ENCODE results near the gene CDC42EP2. TPM values are rescaled to one million over a fixed set of nuclear protein-coding genes. Genes with fewer than 3 reads are reported as not detected.

Gene CDC42EP2
- total RNA-seq, 2 donors from 2014 or later: 7.7 to 8.7 TPM

- Histone ChIP-seq H3K36me3 (peaks cover 16 to 24% of the 10 kb centered on the region in 2 donors), H3K27ac (no peak overlapping the region), H3K4me3 (no peak overlapping the region), H3K4me1 (replicated peaks) (peaks cover 4% of the 10 kb centered on the region), H3K9me3 (no peaks in the 10 kb centered on the region), H3K27me3 (replicated peaks; ENCODE audit: insufficient read depth) (no peaks in the 10 kb centered on the region)
- no peak for DNase-seq (ENCODE audit: low spot score)
- TF ChIP-seq POLR2A (IDR thresholded peaks at IDR 0.05) (no peak), POLR2AphosphoS5 (IDR thresholded peaks at IDR 0.05) (no peak)
- TF ChIP-seq, protein P1, sequence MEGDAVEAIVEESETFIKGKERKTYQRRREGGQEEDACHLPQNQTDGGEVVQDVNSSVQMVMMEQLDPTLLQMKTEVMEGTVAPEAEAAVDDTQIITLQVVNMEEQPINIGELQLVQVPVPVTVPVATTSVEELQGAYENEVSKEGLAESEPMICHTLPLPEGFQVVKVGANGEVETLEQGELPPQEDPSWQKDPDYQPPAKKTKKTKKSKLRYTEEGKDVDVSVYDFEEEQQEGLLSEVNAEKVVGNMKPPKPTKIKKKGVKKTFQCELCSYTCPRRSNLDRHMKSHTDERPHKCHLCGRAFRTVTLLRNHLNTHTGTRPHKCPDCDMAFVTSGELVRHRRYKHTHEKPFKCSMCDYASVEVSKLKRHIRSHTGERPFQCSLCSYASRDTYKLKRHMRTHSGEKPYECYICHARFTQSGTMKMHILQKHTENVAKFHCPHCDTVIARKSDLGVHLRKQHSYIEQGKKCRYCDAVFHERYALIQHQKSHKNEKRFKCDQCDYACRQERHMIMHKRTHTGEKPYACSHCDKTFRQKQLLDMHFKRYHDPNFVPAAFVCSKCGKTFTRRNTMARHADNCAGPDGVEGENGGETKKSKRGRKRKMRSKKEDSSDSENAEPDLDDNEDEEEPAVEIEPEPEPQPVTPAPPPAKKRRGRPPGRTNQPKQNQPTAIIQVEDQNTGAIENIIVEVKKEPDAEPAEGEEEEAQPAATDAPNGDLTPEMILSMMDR (IDR thresholded peaks at IDR 0.05): no peak
- 75% methylated on average over 7 of the region's 7 CpGs for WGBS
- intact Hi-C loops (cut with DNase I): no loop called here
Measured at GRCh38 chr11:65338676-65339075, 24.0 kb downstream of the CDC42EP2 start.

- peaks cover 4% of the 10 kb centered on the region for H3K4me1 ChIP-seq (replicated peaks)
- no peaks in the 10 kb centered on the region for H3K27me3 ChIP-seq (replicated peaks; ENCODE audit: insufficient read depth)
- 89% methylated on average over 11 of the region's 11 CpGs for WGBS
- no peak overlapping the region for H3K4me3 ChIP-seq
- no peak overlapping the region for H3K27ac ChIP-seq
- DNase-seq (ENCODE audit: low spot score): no peak
- no peak for TF ChIP-seq POLR2AphosphoS5 (IDR thresholded peaks at IDR 0.05)
- no peak for TF ChIP-seq POLR2A (IDR thresholded peaks at IDR 0.05)
- TF ChIP-seq, protein P1 (IDR thresholded peaks at IDR 0.05): no peak
- peaks cover 22 to 35% of the 10 kb centered on the region in 2 donors for H3K36me3 ChIP-seq
- H3K9me3 ChIP-seq: no peaks in the 10 kb centered on the region
- intact Hi-C loops (cut with DNase I): no loop called here
Measured at GRCh38 chr11:65340226-65340625, 25.6 kb downstream of the CDC42EP2 start.

DNA sequence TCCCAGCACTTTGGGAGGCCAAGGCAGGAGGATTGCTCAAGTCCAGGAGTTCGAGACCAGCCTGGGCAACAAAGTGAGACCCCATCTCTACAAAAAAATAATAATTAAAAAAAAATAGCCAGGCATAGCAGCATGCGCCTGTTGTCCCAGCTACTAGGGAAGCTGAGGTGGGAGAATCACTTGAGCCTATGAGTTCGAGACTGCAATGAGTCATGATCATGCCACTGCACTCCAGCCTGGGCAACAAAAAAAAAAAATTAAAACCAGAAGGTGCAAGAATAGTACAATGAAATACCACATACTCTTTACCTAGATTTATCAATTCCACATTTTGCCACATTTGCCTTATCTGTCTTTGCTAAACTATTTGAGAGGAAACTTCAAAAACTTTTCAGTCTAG is 27.2 kb downstream of the CDC42EP2 start:
- no peaks in the 10 kb centered on the region for H3K9me3 ChIP-seq
- DNase-seq (ENCODE audit: low spot score): no peak
- no peaks in the 10 kb centered on the region for H3K27me3 ChIP-seq (replicated peaks; ENCODE audit: insufficient read depth)
- no peak overlapping the region for H3K27ac ChIP-seq
- 94% methylated on average over 3 of the region's 3 CpGs for whole genome bisulfite sequencing
- intact Hi-C loops (cut with DNase I): no loop called here
- H3K4me1 ChIP-seq (replicated peaks): peaks cover 4% of the 10 kb centered on the region
- H3K36me3 ChIP-seq: peaks cover 35 to 37% of the 10 kb centered on the region in 2 donors
- H3K4me3 ChIP-seq: no peak overlapping the region
- TF ChIP-seq, protein P1 (IDR thresholded peaks at IDR 0.05): no peak
- TF ChIP-seq POLR2AphosphoS5 (IDR thresholded peaks at IDR 0.05): no peak
- TF ChIP-seq POLR2A (IDR thresholded peaks at IDR 0.05): no peak

- Histone ChIP-seq H3K9me3 (no peaks in the 10 kb centered on the region), H3K4me1 (replicated peaks) (peaks cover 5% of the 10 kb centered on the region), H3K36me3 (peaks cover 16 to 21% of the 10 kb centered on the region in 2 donors), H3K27me3 (replicated peaks; ENCODE audit: insufficient read depth) (no peaks in the 10 kb centered on the region), H3K4me3 (no peak overlapping the region), H3K27ac (no peak overlapping the region)
- no peak for DNase-seq (ENCODE audit: low spot score)
- intact Hi-C loops (cut with DNase I): no loop called here
- TF ChIP-seq POLR2A (IDR thresholded peaks at IDR 0.05) (no peak), POLR2AphosphoS5 (IDR thresholded peaks at IDR 0.05) (no peak)
- TF ChIP-seq, protein P1 (IDR thresholded peaks at IDR 0.05): no peak
- 98% methylated on average over 2 of the region's 2 CpGs for WGBS
Measured at GRCh38 chr11:65351511-65351910, 36.8 kb downstream of the CDC42EP2 start.

- Histone ChIP-seq H3K36me3 (peaks cover 13 to 14% of the 10 kb centered on the region in 2 donors), H3K9me3 (no peaks in the 10 kb centered on the region), H3K27ac (no peak overlapping the region), H3K4me1 (replicated peaks) (peaks cover 5% of the 10 kb centered on the region), H3K27me3 (replicated peaks; ENCODE audit: insufficient read depth) (no peaks in the 10 kb centered on the region), H3K4me3 (no peak overlapping the region)
- TF ChIP-seq POLR2A (IDR thresholded peaks at IDR 0.05): no peak
- no peak for TF ChIP-seq POLR2AphosphoS5 (IDR thresholded peaks at IDR 0.05)
- TF ChIP-seq, protein P1 (IDR thresholded peaks at IDR 0.05): no peak
- DNase-seq (ENCODE audit: low spot score): no peak
- intact Hi-C loops (cut with DNase I): no loop called here
- WGBS: 59% methylated on average over 3 of the region's 3 CpGs
Measured at GRCh38 chr11:65352783-65353182, 38.1 kb downstream of the CDC42EP2 start.

Data from prostate gland (tissue), 2 donors.